OCI-LY3 (cell line): ENCODE data around the gene SLC2A13.

Source experiments
- EZH2phosphoT487 ChIP-seq: fragments of 200-600 bp; shearing (Covaris generic); IDR thresholded peaks from 2 replicates; pipeline ENCODE4 v1.6.1; 2018; ENCODE audit warnings: antibody characterized with exemption, mixed run types, low read depth
- TF ChIP-seq, protein P1 (sequence below): fragments of 200-600, 300-600 bp; sonication (generic); IDR thresholded peaks from 2 replicates; pipeline ENCODE4 v1.5.1; 2014; ENCODE audit warnings: antibody characterized with exemption, low read length, low read depth

DNA sequence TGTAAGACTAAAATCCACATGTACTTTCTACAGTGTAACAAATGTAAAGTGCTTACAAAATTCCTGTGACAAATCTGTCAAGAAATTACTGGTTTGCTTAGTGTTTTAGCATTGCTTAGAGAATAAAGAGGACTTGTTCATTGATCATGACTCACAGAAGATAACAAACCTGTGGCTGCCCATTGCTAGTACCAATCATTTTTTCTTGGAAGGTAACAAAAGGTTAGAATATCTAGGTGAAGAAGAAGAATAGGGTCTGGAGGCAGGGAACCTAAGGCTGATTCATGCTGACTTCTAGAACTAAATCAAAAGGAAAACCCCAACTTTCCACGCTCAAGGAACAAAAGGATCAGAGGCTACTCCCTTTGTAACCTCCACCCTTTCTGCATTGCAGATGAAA, 253.5 kb downstream of the SLC2A13 start:
- TF ChIP-seq, protein P1, sequence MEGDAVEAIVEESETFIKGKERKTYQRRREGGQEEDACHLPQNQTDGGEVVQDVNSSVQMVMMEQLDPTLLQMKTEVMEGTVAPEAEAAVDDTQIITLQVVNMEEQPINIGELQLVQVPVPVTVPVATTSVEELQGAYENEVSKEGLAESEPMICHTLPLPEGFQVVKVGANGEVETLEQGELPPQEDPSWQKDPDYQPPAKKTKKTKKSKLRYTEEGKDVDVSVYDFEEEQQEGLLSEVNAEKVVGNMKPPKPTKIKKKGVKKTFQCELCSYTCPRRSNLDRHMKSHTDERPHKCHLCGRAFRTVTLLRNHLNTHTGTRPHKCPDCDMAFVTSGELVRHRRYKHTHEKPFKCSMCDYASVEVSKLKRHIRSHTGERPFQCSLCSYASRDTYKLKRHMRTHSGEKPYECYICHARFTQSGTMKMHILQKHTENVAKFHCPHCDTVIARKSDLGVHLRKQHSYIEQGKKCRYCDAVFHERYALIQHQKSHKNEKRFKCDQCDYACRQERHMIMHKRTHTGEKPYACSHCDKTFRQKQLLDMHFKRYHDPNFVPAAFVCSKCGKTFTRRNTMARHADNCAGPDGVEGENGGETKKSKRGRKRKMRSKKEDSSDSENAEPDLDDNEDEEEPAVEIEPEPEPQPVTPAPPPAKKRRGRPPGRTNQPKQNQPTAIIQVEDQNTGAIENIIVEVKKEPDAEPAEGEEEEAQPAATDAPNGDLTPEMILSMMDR: no peak
- TF ChIP-seq EZH2phosphoT487: no peak
